ENCODE measurements around the gene MIEN1. TPM values are rescaled to one million over a fixed set of nuclear protein-coding genes. Genes with fewer than 3 reads are reported as not detected.
A peak's percentile ranks its signal among the peaks of the same experiment; 100 is the strongest.

MIEN1 gene
- total RNA-seq, 4 donors from 2014 or later: 99.3 to 215 (median 109) TPM

DNA sequence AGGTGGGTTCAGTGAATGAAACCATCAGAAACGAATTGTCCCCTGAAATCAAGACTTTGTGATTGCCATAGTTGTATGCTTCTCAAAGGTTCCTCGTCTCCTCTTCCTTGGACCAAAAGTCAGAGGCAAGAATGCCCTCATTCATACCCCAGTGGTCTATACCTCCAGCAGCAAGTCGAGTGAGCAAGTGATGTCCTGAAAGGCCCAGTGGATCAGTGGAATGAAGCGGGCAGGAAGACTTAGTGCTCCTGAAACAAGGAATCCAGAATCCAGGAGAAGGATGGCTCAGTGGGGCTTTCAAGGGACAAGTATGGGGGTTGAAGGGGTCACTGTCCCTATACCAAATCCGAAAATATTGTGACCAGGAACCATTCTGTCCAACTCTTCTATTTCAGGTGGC is 35.7 kb downstream of the MIEN1 start:
- Histone ChIP-seq H3K27ac (peak overlapping the region in 2 of 4 donors; percentile 42 to 71), H3K4me3 (no peak overlapping the region), H3K4me1 (peaks cover 0 to 18% (median 11%) of the 10 kb centered on the region in 4 donors), H3K36me3 (no peaks in the 10 kb centered on the region), H3K27me3 (no peaks in the 10 kb centered on the region), H3K9me3 (no peaks in the 10 kb centered on the region)
- WGBS, 2 donors (ENCODE audit: low coverage in 1 of 2): 69 to 88% methylated on average over 3 to 5 of the region's 5 CpGs
- no peak for DNase-seq
- TF ChIP-seq EP300 (IDR thresholded peaks at IDR 0.05; ENCODE audit: low read depth): no peak
- TF ChIP-seq, protein P1, sequence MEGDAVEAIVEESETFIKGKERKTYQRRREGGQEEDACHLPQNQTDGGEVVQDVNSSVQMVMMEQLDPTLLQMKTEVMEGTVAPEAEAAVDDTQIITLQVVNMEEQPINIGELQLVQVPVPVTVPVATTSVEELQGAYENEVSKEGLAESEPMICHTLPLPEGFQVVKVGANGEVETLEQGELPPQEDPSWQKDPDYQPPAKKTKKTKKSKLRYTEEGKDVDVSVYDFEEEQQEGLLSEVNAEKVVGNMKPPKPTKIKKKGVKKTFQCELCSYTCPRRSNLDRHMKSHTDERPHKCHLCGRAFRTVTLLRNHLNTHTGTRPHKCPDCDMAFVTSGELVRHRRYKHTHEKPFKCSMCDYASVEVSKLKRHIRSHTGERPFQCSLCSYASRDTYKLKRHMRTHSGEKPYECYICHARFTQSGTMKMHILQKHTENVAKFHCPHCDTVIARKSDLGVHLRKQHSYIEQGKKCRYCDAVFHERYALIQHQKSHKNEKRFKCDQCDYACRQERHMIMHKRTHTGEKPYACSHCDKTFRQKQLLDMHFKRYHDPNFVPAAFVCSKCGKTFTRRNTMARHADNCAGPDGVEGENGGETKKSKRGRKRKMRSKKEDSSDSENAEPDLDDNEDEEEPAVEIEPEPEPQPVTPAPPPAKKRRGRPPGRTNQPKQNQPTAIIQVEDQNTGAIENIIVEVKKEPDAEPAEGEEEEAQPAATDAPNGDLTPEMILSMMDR (IDR thresholded peaks at IDR 0.05): no peak
- no peak for TF ChIP-seq POLR2A (IDR thresholded peaks at IDR 0.05)
- TF ChIP-seq POLR2AphosphoS5 (IDR thresholded peaks at IDR 0.05): no peak
- intact Hi-C loops (cut with DNase I; ENCODE audit: low total_unique reads): no loop called here
- in situ Hi-C loops (cut with MboI; ENCODE audit: low pct_ligation_motif_present in 1 of 4, low pct_unique_long_range_greater_than_20kb in 1 of 4, low sequenced_read_pairs in 3 of 4): no loop called here

DNA sequence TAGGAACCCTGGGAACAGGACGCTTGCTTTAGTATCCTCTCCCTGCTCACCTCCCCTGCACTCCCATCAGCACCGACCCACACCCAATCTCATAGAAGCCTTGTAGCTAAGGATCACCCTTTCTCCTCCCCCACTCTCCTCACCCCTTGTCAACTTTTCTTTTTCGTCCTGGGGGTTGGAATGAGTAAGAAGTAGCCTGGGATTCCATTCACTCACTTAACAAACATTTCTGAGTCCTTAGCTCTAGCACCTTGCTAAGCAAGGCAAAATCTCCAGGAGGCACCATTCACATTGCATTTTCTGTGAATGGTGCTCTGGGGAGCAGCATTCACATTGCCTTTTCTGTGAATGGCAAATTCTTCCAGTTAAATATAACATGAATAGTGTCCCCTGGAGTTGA is 41.4 kb downstream of the MIEN1 start:
- Histone ChIP-seq H3K27ac (peak overlapping the region in 2 of 4 donors; percentile 93), H3K4me1 (peaks cover 8 to 24% (median 18%) of the 10 kb centered on the region in 4 donors), H3K9me3 (no peaks in the 10 kb centered on the region), H3K36me3 (peaks cover 0 to 7% (median 0%) of the 10 kb centered on the region in 4 donors), H3K4me3 (peak overlapping the region in 1 of 4 donors; percentile 86), H3K27me3 (no peaks in the 10 kb centered on the region)
- 30 to 50% methylated on average over 1 to 3 of the region's 3 CpGs for WGBS, 2 donors (ENCODE audit: low coverage in 1 of 2)
- in situ Hi-C loops (cut with MboI; ENCODE audit: low pct_ligation_motif_present in 1 of 4, low pct_unique_long_range_greater_than_20kb in 1 of 4, low sequenced_read_pairs in 3 of 4): no loop called here
- TF ChIP-seq POLR2A (IDR thresholded peaks at IDR 0.05) (no peak), EP300 (IDR thresholded peaks at IDR 0.05; ENCODE audit: low read depth) (no peak), POLR2AphosphoS5 (IDR thresholded peaks at IDR 0.05) (no peak)
- TF ChIP-seq, protein P1 (IDR thresholded peaks at IDR 0.05): no peak
- intact Hi-C loops (cut with DNase I; ENCODE audit: low total_unique reads): no loop called here
- no peak for DNase-seq

DNA sequence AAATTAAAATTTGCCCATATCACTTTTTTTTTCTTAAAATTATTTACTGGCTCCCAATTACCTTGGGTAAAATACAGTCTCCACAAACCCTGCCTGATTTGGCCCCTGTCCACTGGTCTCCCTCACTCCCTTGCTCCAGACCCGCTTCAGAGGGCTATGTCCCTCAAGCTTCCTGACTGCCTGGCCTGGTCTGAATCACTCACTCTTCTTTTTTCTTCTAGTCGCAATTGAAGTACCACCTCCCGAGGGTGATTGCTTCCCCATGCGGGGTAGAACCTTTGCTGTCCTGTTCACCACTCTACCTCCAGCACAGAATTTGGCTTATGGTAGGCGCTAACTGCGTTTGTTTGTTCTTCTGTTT is 41.9 kb downstream of the MIEN1 start:
- 15 to 17% methylated on average over 6 of the region's 6 CpGs for WGBS, 2 donors (ENCODE audit: low coverage in 1 of 2)
- no peak for DNase-seq
- intact Hi-C loops (cut with DNase I; ENCODE audit: low total_unique reads): no loop called here

DNA sequence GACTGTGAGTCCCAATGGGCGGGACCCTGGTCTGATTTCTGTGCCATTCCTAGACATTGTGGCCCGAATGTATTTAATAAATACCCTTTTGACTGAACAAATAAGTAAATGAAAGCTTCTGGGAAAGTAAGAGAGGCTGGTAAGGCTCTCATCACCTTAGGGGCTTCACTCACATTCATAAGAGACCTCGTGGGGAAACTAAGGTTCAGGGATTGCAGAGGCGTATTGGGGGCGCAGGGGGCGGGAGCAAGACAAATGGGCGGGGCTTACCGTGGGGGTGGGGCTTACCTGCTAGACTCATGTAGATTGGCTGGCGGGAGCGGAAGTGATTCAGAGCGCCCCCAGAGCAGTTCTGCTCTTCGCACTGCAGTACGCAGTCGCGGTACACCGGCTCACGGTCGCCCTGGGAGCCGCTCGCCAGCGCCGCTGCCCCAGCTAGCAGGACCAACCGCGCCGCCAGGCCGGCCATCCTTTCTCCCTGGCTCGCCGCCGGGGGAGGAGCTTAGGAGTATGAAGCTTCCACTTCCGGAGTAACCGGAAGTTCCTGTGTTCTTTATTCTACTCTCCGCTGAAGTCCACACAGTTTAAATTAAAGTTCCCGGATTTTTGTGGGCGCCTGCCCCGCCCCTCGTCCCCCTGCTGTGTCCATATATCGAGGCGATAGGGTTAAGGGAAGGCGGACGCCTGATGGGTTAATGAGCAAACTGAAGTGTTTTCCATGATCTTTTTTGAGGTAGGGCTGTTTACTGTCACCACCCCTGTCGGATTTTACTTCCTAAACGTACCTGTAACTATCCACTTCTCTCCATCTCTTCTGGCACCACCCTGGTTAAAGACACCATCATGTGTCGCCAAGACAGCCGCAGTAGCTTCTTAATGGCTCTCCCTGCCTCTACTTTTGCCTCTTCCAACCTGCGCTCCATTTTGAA is 42.5 kb downstream of the MIEN1 start, which contains the start of gene PGAP3:
TSS of gene PGAP3 (minus strand) at position 512 of the 929 bp plus-strand sequence. CDS start at position 469, 43 bp downstream.
- Histone ChIP-seq H3K27me3 (no peaks in the 10 kb centered on the region), H3K9me3 (no peaks in the 10 kb centered on the region), H3K4me3 (peak within 1 kb of the TSS; percentile 39 to 86 (median 66)), H3K4me1 (peaks cover 8 to 24% (median 18%) of the 10 kb centered on the region in 4 donors), H3K36me3 (peaks cover 0 to 7% (median 0%) of the 10 kb centered on the region in 4 donors), H3K27ac (peak within 1 kb of the TSS; percentile 88 to 94 (median 93))
- DNase-seq: peak; percentile 86
- intact Hi-C loops (cut with DNase I; ENCODE audit: low total_unique reads) (no loop called here), in situ Hi-C loops (cut with MboI; ENCODE audit: low pct_ligation_motif_present in 1 of 4, low pct_unique_long_range_greater_than_20kb in 1 of 4, low sequenced_read_pairs in 3 of 4) (no loop called here)
- peak; percentile 19 to 78 (median 65) for TF ChIP-seq POLR2AphosphoS5 (IDR thresholded peaks at IDR 0.05)
- TF ChIP-seq EP300 (IDR thresholded peaks at IDR 0.05; ENCODE audit: low read depth): no peak
- TF ChIP-seq POLR2A (IDR thresholded peaks at IDR 0.05): peak; percentile 71
- TF ChIP-seq, protein P1 (IDR thresholded peaks at IDR 0.05): no peak
- 3% methylated on average over 4 to 45 of the region's 45 CpGs for WGBS, 2 donors (ENCODE audit: low coverage in 1 of 2)

More for the DNA sequence above, 41.9 kb downstream of the MIEN1 start:
- H3K4me1 ChIP-seq: peaks cover 8 to 24% (median 18%) of the 10 kb centered on the region in 4 donors
- no peaks in the 10 kb centered on the region for H3K27me3 ChIP-seq
- peak overlapping the region; percentile 88 to 94 (median 93) for H3K27ac ChIP-seq
- peak overlapping the region; percentile 39 to 86 (median 66) for H3K4me3 ChIP-seq
- H3K9me3 ChIP-seq: no peaks in the 10 kb centered on the region
- no peak for TF ChIP-seq POLR2AphosphoS5 (IDR thresholded peaks at IDR 0.05)
- no peak for TF ChIP-seq EP300 (IDR thresholded peaks at IDR 0.05; ENCODE audit: low read depth)
- no peak for TF ChIP-seq POLR2A (IDR thresholded peaks at IDR 0.05)
- TF ChIP-seq, protein P1 (IDR thresholded peaks at IDR 0.05): no peak
- peaks cover 0 to 7% (median 0%) of the 10 kb centered on the region in 4 donors for H3K36me3 ChIP-seq
- in situ Hi-C loops (cut with MboI; ENCODE audit: low pct_ligation_motif_present in 1 of 4, low pct_unique_long_range_greater_than_20kb in 1 of 4, low sequenced_read_pairs in 3 of 4): no loop called here

Data from transverse colon (tissue), 4 donors.